HepG2 (cell line): ENCODE data around the gene CSNK1D. TPM values are rescaled to one million over a fixed set of nuclear protein-coding genes. Genes with fewer than 3 reads are reported as not detected.
A peak's percentile ranks its signal among the peaks of the same experiment; 100 is the strongest.

Source experiments
- BRD4 ChIP-seq: sonication (generic); formaldehyde crosslinking; IDR thresholded peaks from 2 replicates; pipeline ENCODE4 v1.4.0; 2020; ENCODE audit warnings: missing genetic modification reagents
- ERF ChIP-seq: IDR thresholded peaks from 2 replicates; pipeline ENCODE4 v1.6.1; 2018; ENCODE audit warnings: missing biosample characterization, missing genetic modification reagents
- ESRRA ChIP-seq: sonication (generic); formaldehyde crosslinking; IDR thresholded peaks from 2 replicates; pipeline ENCODE4 v1.5.1; 2020; ENCODE audit warnings: mild to moderate bottlenecking, low read depth, missing genetic modification reagents
- EZH2 ChIP-seq: conservative IDR thresholded peaks from 2 replicates; pipeline ENCODE4 v1.6.1; 2012; ENCODE audit warnings: mild to moderate bottlenecking, low read depth, low read length, moderate library complexity
- JUN ChIP-seq: sonication (generic); formaldehyde crosslinking; IDR thresholded peaks from 2 replicates; pipeline ENCODE4 v1.4.0; 2020; ENCODE audit warnings: mild to moderate bottlenecking, missing genetic modification reagents
- KDM3A ChIP-seq: IDR thresholded peaks from 2 replicates; pipeline ENCODE4 v1.6.1; 2018; ENCODE audit warnings: low read depth, missing compliant biosample characterization
- MYNN ChIP-seq: sonication (generic); formaldehyde crosslinking; IDR thresholded peaks from 2 replicates; pipeline ENCODE4 v1.4.0; 2020; ENCODE audit warnings: mild to moderate bottlenecking, low read depth, missing genetic modification reagents
- NONO ChIP-seq, 2 experiments: fragments of 450-650 bp in 1 of 2; sonication (generic) in 1 of 2; formaldehyde crosslinking in 1 of 2; IDR thresholded peaks in 1 of 2; conservative IDR thresholded peaks in 1 of 2; 2 replicates each; pipeline versions ENCODE4 v1.6.1 to v1.8.0; 2017 to 2022; ENCODE audit warnings: mild to moderate bottlenecking in 1 of 2, missing genetic modification reagents in 1 of 2, moderate library complexity in 1 of 2
- SRSF1 ChIP-seq: fragments of 200-400 bp; formaldehyde crosslinking; optimal IDR thresholded peaks from 2 replicates; pipeline ENCODE3; 2017; ENCODE audit warnings: mild to moderate bottlenecking, low read depth, low read length, moderate library complexity
- TARDBP ChIP-seq: sonication (generic); formaldehyde crosslinking; IDR thresholded peaks from 2 replicates; pipeline ENCODE4 v1.8.0; 2022; ENCODE audit warnings: mild to moderate bottlenecking, missing genetic modification reagents
- WIZ ChIP-seq: sonication (generic); formaldehyde crosslinking; IDR thresholded peaks from 2 replicates; pipeline ENCODE4 v1.5.1; 2020; ENCODE audit warnings: mild to moderate bottlenecking, missing genetic modification reagents
- ZKSCAN1 ChIP-seq: fragments of 150-350 bp; IDR thresholded peaks from 2 replicates; pipeline ENCODE4 v1.6.1; 2014; ENCODE audit warnings: low read length
- ZNF337 ChIP-seq: sonication (generic); formaldehyde crosslinking; IDR thresholded peaks from 2 replicates; pipeline ENCODE4 v1.5.1; 2020; ENCODE audit warnings: missing genetic modification reagents, low read depth, mild to moderate bottlenecking, borderline replicate concordance
- ZNF549 ChIP-seq: sonication (generic); formaldehyde crosslinking; IDR thresholded peaks from 2 replicates; pipeline ENCODE4 v1.5.0; 2020; ENCODE audit warnings: missing genetic modification reagents
- ZNF589 ChIP-seq: sonication (generic); formaldehyde crosslinking; conservative IDR thresholded peaks from 2 replicates; pipeline ENCODE4 v1.8.0; 2022; ENCODE audit warnings: mild to moderate bottlenecking, moderate library complexity, missing genetic modification reagents
- ZNF644 ChIP-seq: IDR thresholded peaks from 2 replicates; pipeline ENCODE4 v1.6.1; 2016; ENCODE audit warnings: low read depth
- ZNF839 ChIP-seq: sonication (generic); formaldehyde crosslinking; IDR thresholded peaks from 2 replicates; pipeline ENCODE4 v1.4.0; 2020; ENCODE audit warnings: missing genetic modification reagents, mild to moderate bottlenecking, borderline replicate concordance
- polyA plus RNA-seq, 8 experiments: library from polyadenylated mRNA; depleted of rRNA in 3 of 8; stranded (reverse) in 7 of 8; unstranded in 1 of 8; fragments of >200 nt; fragmentation: Illumina TruSeq in 4 of 8; extraction: Trizol in 4 of 8; gene quantifications; 2 replicates each; pipeline versions ENCODE4 v1.2.1 to v1.2.3, GENCODE V29; 2011 to 2016; ENCODE audit warnings: low read depth in 4 of 8, missing spikeins in 1 of 8, mixed read lengths in 1 of 8; ENCODE audit not compliant: insufficient read depth in 1 of 8
- total RNA-seq, 5 experiments: library from RNA; depleted of rRNA; stranded (reverse); fragments of >200 nt; fragmentation: Illumina TruSeq; extraction: Trizol; gene quantifications; 2 replicates each; pipeline ENCODE4 v1.2.3, GENCODE V29; 2016; ENCODE audit warnings: low read depth in 1 of 5
- TF ChIP-seq, protein P1 (sequence below): sonication (generic); formaldehyde crosslinking; IDR thresholded peaks from 2 replicates; pipeline ENCODE4 v1.5.1; 2020; ENCODE audit warnings: mild to moderate bottlenecking, missing genetic modification reagents, moderate library complexity
- TF ChIP-seq, protein P2 (sequence below): IDR thresholded peaks from 2 replicates; pipeline ENCODE4 v1.6.1; 2016; ENCODE audit warnings: low read depth, borderline replicate concordance
- TF ChIP-seq, protein P3 (sequence below): sonication (generic); formaldehyde crosslinking; IDR thresholded peaks from 2 replicates; pipeline ENCODE4 v1.8.0; 2022; ENCODE audit warnings: missing genetic modification reagents, mild to moderate bottlenecking, borderline replicate concordance
- TF ChIP-seq, protein P4 (sequence below): sonication (generic); formaldehyde crosslinking; IDR thresholded peaks from 2 replicates; pipeline ENCODE4 v1.8.0; 2022; ENCODE audit warnings: missing genetic modification reagents, mild to moderate bottlenecking, inconsistent platforms, borderline replicate concordance
- TF ChIP-seq, protein P5 (sequence below): IDR thresholded peaks from 2 replicates; pipeline ENCODE4 v1.6.1; 2012; ENCODE audit warnings: low read length, improper control_type of control experiment

The CSNK1D gene
- total and polyA plus RNA-seq, 2 of the 13 experiments (the other 11 are each of a cell fraction or from before 2014, with no cell fraction given) = 31.5 to 128 TPM

DNA sequence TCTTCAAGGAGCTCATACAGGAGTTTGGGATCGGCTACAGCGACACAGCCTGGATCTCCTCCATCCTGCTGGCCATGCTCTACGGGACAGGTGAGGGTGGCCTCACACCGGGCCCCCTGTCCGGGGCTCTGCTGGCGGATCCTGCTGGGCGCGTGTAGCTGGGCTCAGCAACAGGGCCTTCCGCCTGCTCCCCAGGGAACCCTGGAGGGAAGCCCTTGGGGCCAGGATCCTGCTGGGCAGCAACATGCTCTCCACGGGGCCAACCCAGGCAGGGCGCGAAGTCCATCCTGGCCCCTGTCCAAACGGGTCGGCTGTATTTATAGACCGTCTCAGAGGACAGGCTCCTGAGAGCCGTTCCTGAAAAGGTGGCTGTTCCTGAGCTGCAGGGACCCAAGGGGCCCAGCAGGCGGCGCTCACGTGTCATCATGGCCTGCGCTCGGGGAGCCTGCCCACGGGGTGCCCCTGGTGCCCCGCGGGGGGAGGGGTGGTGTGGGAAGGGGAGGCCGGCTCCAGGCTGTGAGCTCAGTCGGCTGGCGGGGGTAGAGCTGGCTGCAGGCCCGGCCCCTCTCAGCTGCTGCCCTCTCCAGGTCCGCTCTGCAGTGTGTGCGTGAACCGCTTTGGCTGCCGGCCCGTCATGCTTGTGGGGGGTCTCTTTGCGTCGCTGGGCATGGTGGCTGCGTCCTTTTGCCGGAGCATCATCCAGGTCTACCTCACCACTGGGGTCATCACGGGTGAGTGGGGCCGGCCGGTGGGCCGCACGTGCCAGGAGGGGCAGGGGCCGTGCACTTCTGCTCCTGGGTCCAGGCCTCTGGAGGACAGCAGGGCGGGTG lies 37.1 kb downstream of the CSNK1D start (continued):
- TF ChIP-seq, protein P1, sequence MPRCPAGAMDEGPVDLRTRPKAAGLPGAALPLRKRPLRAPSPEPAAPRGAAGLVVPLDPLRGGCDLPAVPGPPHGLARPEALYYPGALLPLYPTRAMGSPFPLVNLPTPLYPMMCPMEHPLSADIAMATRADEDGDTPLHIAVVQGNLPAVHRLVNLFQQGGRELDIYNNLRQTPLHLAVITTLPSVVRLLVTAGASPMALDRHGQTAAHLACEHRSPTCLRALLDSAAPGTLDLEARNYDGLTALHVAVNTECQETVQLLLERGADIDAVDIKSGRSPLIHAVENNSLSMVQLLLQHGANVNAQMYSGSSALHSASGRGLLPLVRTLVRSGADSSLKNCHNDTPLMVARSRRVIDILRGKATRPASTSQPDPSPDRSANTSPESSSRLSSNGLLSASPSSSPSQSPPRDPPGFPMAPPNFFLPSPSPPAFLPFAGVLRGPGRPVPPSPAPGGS (CRISPR knock-in tag) = peak; percentile 78; the same call in 1 of the 2 replicates
- TF ChIP-seq JUN (CRISPR knock-in tag) (peak; percentile 85), ZNF337 (no peak), BRD4 (CRISPR knock-in tag) (peak; percentile 61; the same call in 1 of the 2 replicates), NONO (IDR thresholded peaks at IDR 0.05) (no peak), NONO (CRISPR knock-in tag; conservative IDR thresholded peaks at IDR 0.05) (peak; percentile 68), TARDBP (peak; percentile 96), ZKSCAN1 (no peak), ZNF644 (CRISPR knock-in tag) (peak; percentile 70), EZH2 (no peak), WIZ (CRISPR knock-in tag) (no peak), ZNF589 (CRISPR knock-in tag) (no peak), ERF (peak; percentile 98), KDM3A (CRISPR knock-in tag) (peak; percentile 94), SRSF1 (no peak), ZNF549 (CRISPR knock-in tag) (peak; percentile 51; the same call in 1 of the 2 replicates), ESRRA (CRISPR knock-in tag) (peak; percentile 91), MYNN (peak; percentile 74; the same call in 1 of the 2 replicates), ZNF839 (CRISPR knock-in tag) (peak; percentile 86)
- TF ChIP-seq, protein P2, sequence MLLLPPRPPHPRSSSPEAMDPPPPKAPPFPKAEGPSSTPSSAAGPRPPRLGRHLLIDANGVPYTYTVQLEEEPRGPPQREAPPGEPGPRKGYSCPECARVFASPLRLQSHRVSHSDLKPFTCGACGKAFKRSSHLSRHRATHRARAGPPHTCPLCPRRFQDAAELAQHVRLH (CRISPR knock-in tag) = peak; percentile 98
- TF ChIP-seq, protein P3, sequence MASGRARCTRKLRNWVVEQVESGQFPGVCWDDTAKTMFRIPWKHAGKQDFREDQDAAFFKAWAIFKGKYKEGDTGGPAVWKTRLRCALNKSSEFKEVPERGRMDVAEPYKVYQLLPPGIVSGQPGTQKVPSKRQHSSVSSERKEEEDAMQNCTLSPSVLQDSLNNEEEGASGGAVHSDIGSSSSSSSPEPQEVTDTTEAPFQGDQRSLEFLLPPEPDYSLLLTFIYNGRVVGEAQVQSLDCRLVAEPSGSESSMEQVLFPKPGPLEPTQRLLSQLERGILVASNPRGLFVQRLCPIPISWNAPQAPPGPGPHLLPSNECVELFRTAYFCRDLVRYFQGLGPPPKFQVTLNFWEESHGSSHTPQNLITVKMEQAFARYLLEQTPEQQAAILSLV (CRISPR knock-in tag) = peak; percentile 100
- TF ChIP-seq, protein P4, sequence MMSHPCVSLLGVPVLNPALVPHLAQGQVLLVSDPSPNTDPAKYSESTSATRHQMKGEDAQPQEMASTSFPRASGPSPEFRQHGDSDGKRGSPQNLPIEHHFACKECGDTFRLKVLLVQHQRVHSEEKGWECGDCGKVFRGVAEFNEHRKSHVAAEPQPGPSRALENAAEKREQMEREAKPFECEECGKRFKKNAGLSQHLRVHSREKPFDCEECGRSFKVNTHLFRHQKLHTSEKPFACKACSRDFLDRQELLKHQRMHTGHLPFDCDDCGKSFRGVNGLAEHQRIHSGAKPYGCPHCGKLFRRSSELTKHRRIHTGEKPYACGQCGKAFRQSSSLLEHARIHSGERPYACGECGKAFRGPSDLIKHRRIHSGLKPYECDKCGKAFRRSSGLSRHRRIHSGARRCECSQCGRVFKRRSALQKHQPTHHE (CRISPR knock-in tag) = peak; percentile 97; the same call in 1 of the 2 replicates
- TF ChIP-seq, protein P5, sequence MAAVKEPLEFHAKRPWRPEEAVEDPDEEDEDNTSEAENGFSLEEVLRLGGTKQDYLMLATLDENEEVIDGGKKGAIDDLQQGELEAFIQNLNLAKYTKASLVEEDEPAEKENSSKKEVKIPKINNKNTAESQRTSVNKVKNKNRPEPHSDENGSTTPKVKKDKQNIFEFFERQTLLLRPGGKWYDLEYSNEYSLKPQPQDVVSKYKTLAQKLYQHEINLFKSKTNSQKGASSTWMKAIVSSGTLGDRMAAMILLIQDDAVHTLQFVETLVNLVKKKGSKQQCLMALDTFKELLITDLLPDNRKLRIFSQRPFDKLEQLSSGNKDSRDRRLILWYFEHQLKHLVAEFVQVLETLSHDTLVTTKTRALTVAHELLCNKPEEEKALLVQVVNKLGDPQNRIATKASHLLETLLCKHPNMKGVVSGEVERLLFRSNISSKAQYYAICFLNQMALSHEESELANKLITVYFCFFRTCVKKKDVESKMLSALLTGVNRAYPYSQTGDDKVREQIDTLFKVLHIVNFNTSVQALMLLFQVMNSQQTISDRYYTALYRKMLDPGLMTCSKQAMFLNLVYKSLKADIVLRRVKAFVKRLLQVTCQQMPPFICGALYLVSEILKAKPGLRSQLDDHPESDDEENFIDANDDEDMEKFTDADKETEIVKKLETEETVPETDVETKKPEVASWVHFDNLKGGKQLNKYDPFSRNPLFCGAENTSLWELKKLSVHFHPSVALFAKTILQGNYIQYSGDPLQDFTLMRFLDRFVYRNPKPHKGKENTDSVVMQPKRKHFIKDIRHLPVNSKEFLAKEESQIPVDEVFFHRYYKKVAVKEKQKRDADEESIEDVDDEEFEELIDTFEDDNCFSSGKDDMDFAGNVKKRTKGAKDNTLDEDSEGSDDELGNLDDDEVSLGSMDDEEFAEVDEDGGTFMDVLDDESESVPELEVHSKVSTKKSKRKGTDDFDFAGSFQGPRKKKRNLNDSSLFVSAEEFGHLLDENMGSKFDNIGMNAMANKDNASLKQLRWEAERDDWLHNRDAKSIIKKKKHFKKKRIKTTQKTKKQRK = no peak
